IMR-90 (cell line): Measurements from ENCODE around the gene LOXL4. TPM values are rescaled to one million over a fixed set of nuclear protein-coding genes. Genes with fewer than 3 reads are reported as not detected.

Experiments
- ATAC-seq: fragments of 200-7000 bp; cut with Tn5 transposase; 2 replicates; pipeline ENCODE4 v1.9.1; 2020; ENCODE audit warnings: low read depth, mild to moderate bottlenecking, moderate library complexity
- BruUV-seq: library from RNA; stranded (reverse); fragments of 400-500 nt; replicated peaks from 2 replicates; lab custom pipeline; 2021; lab: Mats Ljungman, UMichigan
- CTCF ChIA-PET: fragments of 300-600 bp; formaldehyde crosslinking; extraction: SDS; loops from one replicate; lab custom pipeline; 2021; ENCODE audit warnings: antibody characterized with exemption; lab: Yijun Ruan, JAX
- POLR2A ChIA-PET: fragments of 300-600 bp; sonication (Branson Sonifier 250); formaldehyde crosslinking; loops from one replicate; lab custom pipeline; 2022; ENCODE audit warnings: antibody characterized with exemption; ENCODE audit not compliant: unreplicated experiment; lab: Charles Lee
- DNase-seq: peaks from one replicate; pipeline ENCODE4 v3.0.0; 2013
- H2AFZ ChIP-seq: replicated peaks from 2 replicates; pipeline ENCODE3; 2013; ENCODE audit warnings: low read length, mild to moderate bottlenecking; ENCODE audit not compliant: poor library complexity
- H2AK5ac ChIP-seq: 2 replicates; pipeline ENCODE4 v1.6.1; 2013; ENCODE audit warnings: low read depth, low read length, inconsistent platforms
- H2AK9ac ChIP-seq: replicated peaks from 2 replicates; pipeline ENCODE3; 2013; ENCODE audit warnings: mild to moderate bottlenecking, low read depth, low read length, moderate library complexity; ENCODE audit not compliant: poor library complexity
- H2BK120ac ChIP-seq: 2 replicates; pipeline ENCODE4 v1.6.1; 2013; ENCODE audit warnings: low read depth, low read length, inconsistent platforms
- H2BK15ac ChIP-seq: 3 replicates; pipeline ENCODE4 v1.6.1; 2013; ENCODE audit warnings: low read depth, low read length, inconsistent platforms
- H2BK20ac ChIP-seq: 2 replicates; pipeline ENCODE4 v1.6.1; 2013; ENCODE audit warnings: low read depth, mild to moderate bottlenecking, inconsistent platforms, low read length, moderate library complexity
- H2BK5ac ChIP-seq: 2 replicates; pipeline ENCODE4 v1.6.1; 2013; ENCODE audit warnings: mild to moderate bottlenecking, low read depth, low read length, inconsistent platforms; ENCODE audit not compliant: poor library complexity, severe bottlenecking
- H3K14ac ChIP-seq: replicated peaks from 2 replicates; pipeline ENCODE4 v1.6.1; 2013; ENCODE audit warnings: low read depth, low read length, inconsistent platforms
- H3K18ac ChIP-seq: 2 replicates; pipeline ENCODE4 v1.6.1; 2013; ENCODE audit warnings: low read depth, low read length, control low read depth
- H3K23ac ChIP-seq: 2 replicates; pipeline ENCODE4 v1.6.1; 2013; ENCODE audit warnings: low read depth, low read length, inconsistent platforms
- H3K27ac ChIP-seq: 2 replicates; pipeline ENCODE4 v1.5.1; 2013; ENCODE audit warnings: mild to moderate bottlenecking, control low read depth, low read length; ENCODE audit not compliant: insufficient read depth
- H3K27me3 ChIP-seq: 2 replicates; pipeline ENCODE4 v1.6.1; 2013; ENCODE audit warnings: low read length; ENCODE audit not compliant: control insufficient read depth, insufficient read depth
- H3K36me3 ChIP-seq: 2 replicates; pipeline ENCODE4 v1.6.1; 2013; ENCODE audit warnings: low read length, mixed read lengths; ENCODE audit not compliant: control insufficient read depth, insufficient read depth
- H3K4ac ChIP-seq: 2 replicates; pipeline ENCODE4 v1.6.1; 2013; ENCODE audit warnings: low read depth, low read length, inconsistent platforms
- H3K4me1 ChIP-seq: 2 replicates; pipeline ENCODE4 v1.6.1; 2013; ENCODE audit warnings: low read length, mixed read lengths; ENCODE audit not compliant: control insufficient read depth, insufficient read depth
- H3K4me2 ChIP-seq: 2 replicates; pipeline ENCODE4 v1.6.1; 2013; ENCODE audit warnings: low read depth, mild to moderate bottlenecking, control low read depth, low read length, moderate library complexity
- H3K4me3 ChIP-seq: 2 replicates; pipeline ENCODE4 v1.5.1; 2013; ENCODE audit warnings: low read depth, mild to moderate bottlenecking, control low read depth, low read length, moderate library complexity; ENCODE audit not compliant: insufficient read depth
- H3K56ac ChIP-seq: 2 replicates; pipeline ENCODE4 v1.6.1; 2013; ENCODE audit warnings: low read length, inconsistent platforms; ENCODE audit not compliant: insufficient read depth; ENCODE audit errors: extremely low read depth
- H3K79me1 ChIP-seq, 2 experiments: 2 replicates each; pipeline ENCODE4 v1.6.1; 2013; ENCODE audit warnings: low read length in 2 of 2, inconsistent platforms in 1 of 2, low read depth in 1 of 2
- H3K9ac ChIP-seq: 2 replicates; pipeline ENCODE4 v1.6.1; 2013; ENCODE audit warnings: low read depth, low read length, control low read depth
- H3K9me1 ChIP-seq: 2 replicates; pipeline ENCODE4 v1.6.1; 2013; ENCODE audit warnings: low read length, inconsistent platforms; ENCODE audit not compliant: insufficient read depth
- H3K9me3 ChIP-seq: 2 replicates; pipeline ENCODE4 v1.6.1; 2013; ENCODE audit warnings: low read length; ENCODE audit not compliant: control insufficient read depth, insufficient read depth
- H4K20me1 ChIP-seq: 2 replicates; pipeline ENCODE4 v1.6.1; 2013; ENCODE audit warnings: low read length, inconsistent platforms; ENCODE audit not compliant: insufficient read depth
- H4K5ac ChIP-seq: 2 replicates; pipeline ENCODE4 v1.6.1; 2013; ENCODE audit warnings: mild to moderate bottlenecking, low read depth, low read length, control low read depth
- H4K8ac ChIP-seq, 2 experiments: 2 replicates each; pipeline ENCODE4 v1.6.1; 2013; ENCODE audit warnings: low read depth in 2 of 2, low read length in 2 of 2, control low read depth in 1 of 2, inconsistent platforms in 1 of 2
- H4K91ac ChIP-seq: 2 replicates; pipeline ENCODE4 v1.6.1; 2013; ENCODE audit warnings: low read depth, low read length, inconsistent platforms; ENCODE audit not compliant: insufficient read depth
- BHLHE40 ChIP-seq: fragments of 150-350 bp; IDR thresholded peaks from 2 replicates; pipeline ENCODE4 v1.6.1; 2016; ENCODE audit warnings: mild to moderate bottlenecking, low read depth, low read length
- CEBPB ChIP-seq: IDR thresholded peaks from 2 replicates; pipeline ENCODE4 v1.6.1; 2012; ENCODE audit warnings: low read depth, low read length, improper control_type of control experiment
- CHD1 ChIP-seq: IDR thresholded peaks from 2 replicates; pipeline ENCODE4 v1.6.1; 2012; ENCODE audit warnings: low read depth, low read length, improper control_type of control experiment
- ELK1 ChIP-seq: fragments of 150-350 bp; IDR thresholded peaks from 2 replicates; pipeline ENCODE4 v1.6.1; 2016; ENCODE audit warnings: low read depth, mild to moderate bottlenecking, low read length, moderate library complexity, borderline replicate concordance
- FOS ChIP-seq: fragments of 150-350 bp; IDR thresholded peaks from 2 replicates; pipeline ENCODE4 v1.6.1; 2016; ENCODE audit warnings: low read depth, low read length
- MAFK ChIP-seq: IDR thresholded peaks from 2 replicates; pipeline ENCODE4 v1.6.1; 2012; ENCODE audit warnings: low read depth, low read length, improper control_type of control experiment
- MAZ ChIP-seq: IDR thresholded peaks from 2 replicates; pipeline ENCODE4 v1.6.1; 2012; ENCODE audit warnings: low read depth, mild to moderate bottlenecking, low read length, improper control_type of control experiment, moderate library complexity, borderline replicate concordance
- MXI1 ChIP-seq: IDR thresholded peaks from 2 replicates; pipeline ENCODE4 v1.6.1; 2012; ENCODE audit warnings: low read depth, mild to moderate bottlenecking, low read length, moderate library complexity, borderline replicate concordance
- NFE2L2 ChIP-seq: fragments of 150-350 bp; IDR thresholded peaks from 2 replicates; pipeline ENCODE4 v1.6.1; 2016; ENCODE audit warnings: low read depth, mild to moderate bottlenecking, low read length
- POLR2A ChIP-seq: IDR thresholded peaks from 2 replicates; pipeline ENCODE4 v1.6.1; 2012; ENCODE audit warnings: mild to moderate bottlenecking, low read depth, low read length
- RAD21 ChIP-seq: IDR thresholded peaks from 2 replicates; pipeline ENCODE4 v1.6.1; 2012; ENCODE audit warnings: low read length, improper control_type of control experiment
- RCOR1 ChIP-seq: IDR thresholded peaks from 2 replicates; pipeline ENCODE4 v1.6.1; 2012; ENCODE audit warnings: mild to moderate bottlenecking, low read length, improper control_type of control experiment; ENCODE audit not compliant: insufficient replicate concordance
- RFX5 ChIP-seq: IDR thresholded peaks from 2 replicates; pipeline ENCODE4 v1.8.0; 2012; ENCODE audit warnings: low read depth, mild to moderate bottlenecking, low read length, moderate library complexity
- SMC3 ChIP-seq: fragments of 150-350 bp; IDR thresholded peaks from 2 replicates; pipeline ENCODE4 v1.6.1; 2016; ENCODE audit warnings: low read depth, mild to moderate bottlenecking, antibody characterized with exemption, low read length, moderate library complexity
- WGBS, 2 experiments: methylation state at CpG; one replicate each; pipeline versions ENCODE4 v1.1.5 to v1.1.7; 2013; ENCODE audit warnings: missing lambda C conversion rate in 2 of 2; ENCODE audit not compliant: insufficient read length in 1 of 2; ENCODE audit errors: extremely low coverage in 2 of 2; 5-methylcytosine and 5-hydroxymethylcytosine counted together
- dilution Hi-C: fragments of 300-500 bp; cut with HindIII; formaldehyde crosslinking; loops from one replicate; pipeline ENCODE4 v1.14.3; 2018; ENCODE audit warnings: low sequenced_read_pairs; ENCODE audit not compliant: unreplicated experiment
- in situ Hi-C: fragments of 300-500 bp; cut with MboI; formaldehyde crosslinking; loops from 3 replicates; pipeline ENCODE4 v1.14.3; 2019; ENCODE audit warnings: low sequenced_read_pairs, inconsistent platforms, mixed read lengths
- intact Hi-C: fragments of 100-400 bp; cut with micrococcal nuclease; formaldehyde crosslinking; loops from 2 replicates; pipeline ENCODE4 v1.10.0; 2022
- polyA plus RNA-seq, 3 experiments: library from polyadenylated mRNA; depleted of rRNA; stranded (reverse); fragments of >200 nt; gene quantifications; 2 replicates each; pipeline ENCODE4 v1.2.3, GENCODE V29; 2012; ENCODE audit warnings: low replicate concordance in 1 of 3
- total RNA-seq: library from RNA; depleted of rRNA; stranded (reverse); fragments of >200 nt; gene quantifications from 2 replicates; pipeline ENCODE4 v1.2.3, GENCODE V29; 2012

The LOXL4 gene
- total and polyA plus RNA-seq, 2 of the 4 experiments (the other 2 are of a cell fraction), result 20.8 to 26.7 TPM

- no peak for TF ChIP-seq ELK1
These were observed 713 bp downstream of the LOXL4 start (continued) for GRCh38 chr10:98267069-98267893.

GRCh38 chr10:98266647-98267046 lies 1.3 kb downstream of the LOXL4 start:
- 100% methylated on average over 1 of the region's 5 CpGs; no CpG with 5 or more reads in 1 of the 2 experiments for WGBS, 2 experiments
- BruUV-seq, result no TSS peak
- H3K14ac ChIP-seq, result no peak overlapping the region
- H2AFZ ChIP-seq, result no peak overlapping the region
- in situ Hi-C loops (no loop called here), intact Hi-C loops (no loop called here), dilution Hi-C loops (no loop called here)
- no peak overlapping the region for H4K5ac ChIP-seq
- H3K18ac ChIP-seq, result no peak overlapping the region
- no peaks in the 10 kb centered on the region for H3K9me3 ChIP-seq
- DNase-seq (no peak), ATAC-seq (no peak)
- no peak overlapping the region for H3K4me3 ChIP-seq
- H2BK120ac ChIP-seq, result no peak overlapping the region
- no peaks in the 10 kb centered on the region for H3K36me3 ChIP-seq
- H2BK15ac ChIP-seq, result no peak overlapping the region
- no peaks in the 10 kb centered on the region; the same call in 1 of the 2 replicates for H4K20me1 ChIP-seq
- no peak overlapping the region for H3K23ac ChIP-seq
- no peak overlapping the region for H3K56ac ChIP-seq
- no peak overlapping the region for H4K91ac ChIP-seq
- H3K9me1 ChIP-seq, result peaks cover 15% of the 10 kb centered on the region
- peak overlapping the region; percentile 67 for H2AK9ac ChIP-seq
- no peak overlapping the region for H3K9ac ChIP-seq
- H3K79me1 ChIP-seq, result peaks cover 0 to 5% of the 10 kb centered on the region in 2 experiments; a peak in 1 of 4 replicates
- POLR2A ChIA-PET, result no interaction called here
- H3K4ac ChIP-seq, result peak overlapping the region; percentile 41; the same call in 1 of the 2 replicates
- CTCF ChIA-PET, result interaction anchor here (0.6 to 1.4 kb wide), 2 partner anchors 31 to 43 kb away, joined by 4 to 5 read pairs; no protein-coding TSS in a partner anchor
- no peak overlapping the region for H2BK20ac ChIP-seq
- H3K27me3 ChIP-seq, result no peaks in the 10 kb centered on the region
- H3K4me2 ChIP-seq, result no peak overlapping the region
- peak overlapping the region; percentile 77; the same call in 1 of the 2 replicates for H2AK5ac ChIP-seq
- H4K8ac ChIP-seq, result no peak overlapping the region
- peaks cover 22% of the 10 kb centered on the region for H3K4me1 ChIP-seq
- H2BK5ac ChIP-seq, result no peak overlapping the region
- no peak overlapping the region for H3K27ac ChIP-seq
- TF ChIP-seq MAZ (no peak), SMC3 (no peak), RFX5 (no peak), FOS (no peak), BHLHE40 (no peak), NFE2L2 (no peak), POLR2A (no peak), RCOR1 (no peak), ELK1 (no peak), MAFK (no peak), CHD1 (no peak), MXI1 (no peak), CEBPB (no peak), RAD21 (no peak)
